GM23338 (cell line): ENCODE data around the gene MOGAT2. TPM values are rescaled to one million over a fixed set of nuclear protein-coding genes. Genes with fewer than 3 reads are reported as not detected.

Source experiments
- ATAC-seq: fragments of 200-7000 bp; cut with Tn5 transposase; 3 replicates; pipeline ENCODE4 v1.9.1; 2020
- DNase-seq: peaks from one replicate; pipeline ENCODE4 v3.0.0-alpha.2; 2015; ENCODE audit warnings: low spot score
- H2AFZ ChIP-seq: fragments of 200-600 bp; sonication (generic); 2 replicates; pipeline ENCODE4 v1.8.0; 2016; ENCODE audit warnings: antibody characterized with exemption, mild to moderate bottlenecking, moderate library complexity
- H3F3A ChIP-seq: fragments of 200-600 bp; sonication (generic); replicated peaks from 2 replicates; pipeline ENCODE4 v1.8.0; 2017; ENCODE audit warnings: antibody characterized with exemption, mixed run types, low read depth
- H3K27ac ChIP-seq: fragments of 200-600 bp; sonication (generic); 2 replicates; pipeline ENCODE4 v1.6.1; 2016; ENCODE audit warnings: low read depth
- H3K27me3 ChIP-seq: fragments of 200-600 bp; sonication (generic); 2 replicates; pipeline ENCODE4 v1.8.0; 2016; ENCODE audit warnings: mild to moderate bottlenecking, mixed run types, moderate library complexity; ENCODE audit not compliant: insufficient read depth
- H3K36me3 ChIP-seq: fragments of 200-600 bp; sonication (generic); 2 replicates; pipeline ENCODE4 v1.8.0; 2016; ENCODE audit warnings: mild to moderate bottlenecking; ENCODE audit not compliant: insufficient read depth
- H3K4me1 ChIP-seq: fragments of 200-600 bp; sonication (generic); 2 replicates; pipeline ENCODE4 v1.8.0; 2016; ENCODE audit warnings: mild to moderate bottlenecking, moderate library complexity; ENCODE audit not compliant: insufficient read depth
- H3K4me2 ChIP-seq: fragments of 200-600 bp; sonication (generic); 2 replicates; pipeline ENCODE4 v1.7.1; 2017; ENCODE audit warnings: mixed run types
- H3K4me3 ChIP-seq: fragments of 200-600 bp; sonication (generic); 2 replicates; pipeline ENCODE4 v1.6.1; 2016; ENCODE audit warnings: mixed run types
- H3K79me2 ChIP-seq: fragments of 200-600 bp; sonication (generic); replicated peaks from 2 replicates; pipeline ENCODE4 v1.8.0; 2017; ENCODE audit warnings: mild to moderate bottlenecking; ENCODE audit not compliant: insufficient read depth
- H3K9me2 ChIP-seq: fragments of 200-600 bp; sonication (generic); 2 replicates; pipeline ENCODE4 v1.8.0; 2017; ENCODE audit not compliant: insufficient read depth
- H4K20me1 ChIP-seq: fragments of 200-600 bp; sonication (generic); replicated peaks from 2 replicates; pipeline ENCODE4 v1.8.0; 2017; ENCODE audit warnings: mild to moderate bottlenecking; ENCODE audit not compliant: insufficient read depth
- H3K27ac Mint-ChIP-seq: 2 replicates; pipeline ENCODE4 v1.8.0; 2020; ENCODE audit warnings: inconsistent platforms, mild to moderate bottlenecking, moderate library complexity, mixed read lengths
- H3K27me3 Mint-ChIP-seq: 3 replicates; pipeline ENCODE4 v1.8.0; 2022; ENCODE audit warnings: low read depth, mild to moderate bottlenecking, moderate library complexity, mixed read lengths, inconsistent platforms; ENCODE audit not compliant: insufficient read depth, poor library complexity
- H3K36me3 Mint-ChIP-seq: 3 replicates; pipeline ENCODE4 v1.8.0; 2021; ENCODE audit warnings: low read depth, mild to moderate bottlenecking, inconsistent platforms, moderate library complexity, mixed read lengths
- H3K4me1 Mint-ChIP-seq: 3 replicates; pipeline ENCODE4 v1.8.0; 2020; ENCODE audit warnings: mild to moderate bottlenecking, inconsistent platforms, mixed read lengths
- H3K4me3 Mint-ChIP-seq: 3 replicates; pipeline ENCODE4 v1.8.0; 2021; ENCODE audit warnings: moderate library complexity, mild to moderate bottlenecking, inconsistent platforms, mixed read lengths
- H3K9me3 Mint-ChIP-seq: 3 replicates; pipeline ENCODE4 v1.8.0; 2020; ENCODE audit warnings: moderate library complexity, mild to moderate bottlenecking, inconsistent platforms, mixed read lengths
- CREB1 ChIP-seq: fragments of 250-450 bp; sonication (Bioruptor Pico); IDR thresholded peaks from 2 replicates; pipeline ENCODE4 v1.5.0; 2020; ENCODE audit warnings: low read depth, mild to moderate bottlenecking, moderate library complexity
- EZH2 ChIP-seq: fragments of 200-600 bp; sonication (generic); IDR thresholded peaks from one replicate; pipeline ENCODE4 v1.8.0; 2017; ENCODE audit warnings: antibody characterized with exemption, mild to moderate bottlenecking, low read depth; ENCODE audit not compliant: unreplicated experiment
- EZH2phosphoT487 ChIP-seq: fragments of 200-600 bp; sonication (generic); IDR thresholded peaks from one replicate; pipeline ENCODE4 v1.8.1; 2018; ENCODE audit warnings: antibody characterized with exemption; ENCODE audit not compliant: unreplicated experiment
- JUNB ChIP-seq: IDR thresholded peaks from one replicate; pipeline ENCODE4 v1.6.1; 2016; ENCODE audit warnings: antibody characterized with exemption; ENCODE audit not compliant: unreplicated experiment
- NANOG ChIP-seq: IDR thresholded peaks from 2 replicates; pipeline ENCODE4 v1.6.1; 2016; ENCODE audit warnings: antibody characterized with exemption, borderline replicate concordance
- POLR2AphosphoS5 ChIP-seq: IDR thresholded peaks from 2 replicates; pipeline ENCODE4 v1.6.1; 2016; ENCODE audit warnings: antibody characterized with exemption, low read depth
- STAT1 ChIP-seq: IDR thresholded peaks from one replicate; pipeline ENCODE4 v1.6.1; 2016; ENCODE audit warnings: antibody characterized with exemption; ENCODE audit not compliant: unreplicated experiment
- ZNF114 ChIP-seq: fragments of 250-450 bp; sonication (Bioruptor Pico); IDR thresholded peaks from 2 replicates; pipeline ENCODE4 v1.5.0; 2020; ENCODE audit warnings: mild to moderate bottlenecking, moderate library complexity
- ZNF331 ChIP-seq: fragments of 250-450 bp; sonication (Bioruptor Pico); IDR thresholded peaks from 2 replicates; pipeline ENCODE4 v1.5.0; 2020; ENCODE audit warnings: low read depth, mild to moderate bottlenecking, moderate library complexity
- polyA plus RNA-seq: library from polyadenylated mRNA; unstranded; fragments of >200 nt; fragmentation: Nextera tagmentation; extraction: Ambion mirVana; gene quantifications from 2 replicates; pipeline ENCODE4 v1.2.1, GENCODE V29; 2016
- total RNA-seq: library from RNA; depleted of rRNA; stranded (reverse); fragments of >200 nt; shearing (Covaris generic); gene quantifications from 2 replicates; pipeline ENCODE4 v1.2.3, GENCODE V29; 2014
- TF ChIP-seq, protein P1 (sequence below): IDR thresholded peaks from 2 replicates; pipeline ENCODE4 v1.6.1; 2016; ENCODE audit warnings: antibody characterized with exemption
- TF ChIP-seq, protein P2 (sequence below): fragments of 250-450 bp; sonication (Bioruptor Pico); IDR thresholded peaks from 2 replicates; pipeline ENCODE4 v1.5.0; 2020; ENCODE audit warnings: mild to moderate bottlenecking, moderate library complexity
- TF ChIP-seq, protein P3 (sequence below): IDR thresholded peaks from one replicate; pipeline ENCODE4 v1.6.1; 2018; ENCODE audit warnings: antibody characterized with exemption; ENCODE audit not compliant: unreplicated experiment
- TF ChIP-seq, protein P4 (sequence below), 2 experiments: fragments of 200-600 bp in 1 of 2; sonication (generic) in 1 of 2; conservative IDR thresholded peaks; 2 replicates each; pipeline versions ENCODE4 v1.5.1 to v1.6.1; 2016 to 2017; ENCODE audit warnings: antibody characterized with exemption in 2 of 2, low read depth in 2 of 2, mild to moderate bottlenecking in 2 of 2, moderate library complexity in 1 of 2

Gene MOGAT2
- total and polyA plus RNA-seq, 2 experiments from 2014 or later: not detected

DNA sequence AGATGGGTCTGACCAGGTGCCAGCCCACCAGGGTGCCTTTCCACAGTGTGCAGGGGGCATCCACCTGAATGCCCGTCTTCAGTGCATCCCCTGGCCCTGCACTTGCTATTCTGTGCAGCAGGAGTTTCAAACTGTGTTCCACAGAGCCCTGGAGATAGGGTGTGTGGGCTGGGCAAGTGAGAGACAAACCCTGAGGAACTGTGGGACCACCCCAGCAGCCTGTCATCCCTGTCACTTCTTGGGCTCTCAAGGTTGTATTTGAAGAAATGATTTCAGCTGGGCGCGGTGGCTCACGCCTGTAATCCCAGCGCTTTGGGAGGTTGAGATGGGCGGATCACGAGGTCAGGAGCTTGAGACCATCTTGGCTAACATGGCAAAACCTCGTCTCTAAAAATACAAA is 44.5 kb downstream of the MOGAT2 start:
- H3K79me2 ChIP-seq: no peaks in the 10 kb centered on the region
- H3K4me3 ChIP-seq: no peak overlapping the region
- H4K20me1 ChIP-seq: no peaks in the 10 kb centered on the region
- H3K27ac Mint-ChIP-seq: no peak overlapping the region
- H3K36me3 Mint-ChIP-seq: no peaks in the 10 kb centered on the region
- peaks cover 2% of the 10 kb centered on the region; the same call in 2 of the 3 replicates for H3K9me3 Mint-ChIP-seq
- no peaks in the 10 kb centered on the region; the same call in 1 of the 2 replicates for H3K4me1 ChIP-seq
- H3K27ac ChIP-seq: no peak overlapping the region
- H3K4me3 Mint-ChIP-seq: no peak overlapping the region
- no peak overlapping the region for H3K4me2 ChIP-seq
- peaks cover 14% of the 10 kb centered on the region for H3K4me1 Mint-ChIP-seq
- H3K27me3 ChIP-seq: peaks cover 5% of the 10 kb centered on the region
- H2AFZ ChIP-seq: no peak overlapping the region
- no peak for TF ChIP-seq CREB1 (CRISPR knock-in tag)
- TF ChIP-seq JUNB: no peak
- no peak for TF ChIP-seq EZH2phosphoT487
- no peak for TF ChIP-seq POLR2AphosphoS5
- TF ChIP-seq, protein P1, sequence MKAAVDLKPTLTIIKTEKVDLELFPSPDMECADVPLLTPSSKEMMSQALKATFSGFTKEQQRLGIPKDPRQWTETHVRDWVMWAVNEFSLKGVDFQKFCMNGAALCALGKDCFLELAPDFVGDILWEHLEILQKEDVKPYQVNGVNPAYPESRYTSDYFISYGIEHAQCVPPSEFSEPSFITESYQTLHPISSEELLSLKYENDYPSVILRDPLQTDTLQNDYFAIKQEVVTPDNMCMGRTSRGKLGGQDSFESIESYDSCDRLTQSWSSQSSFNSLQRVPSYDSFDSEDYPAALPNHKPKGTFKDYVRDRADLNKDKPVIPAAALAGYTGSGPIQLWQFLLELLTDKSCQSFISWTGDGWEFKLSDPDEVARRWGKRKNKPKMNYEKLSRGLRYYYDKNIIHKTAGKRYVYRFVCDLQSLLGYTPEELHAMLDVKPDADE: no peak
- no peak for TF ChIP-seq ZNF114 (CRISPR knock-in tag)
- TF ChIP-seq EZH2: no peak
- no peak for TF ChIP-seq NANOG
- TF ChIP-seq, protein P2, sequence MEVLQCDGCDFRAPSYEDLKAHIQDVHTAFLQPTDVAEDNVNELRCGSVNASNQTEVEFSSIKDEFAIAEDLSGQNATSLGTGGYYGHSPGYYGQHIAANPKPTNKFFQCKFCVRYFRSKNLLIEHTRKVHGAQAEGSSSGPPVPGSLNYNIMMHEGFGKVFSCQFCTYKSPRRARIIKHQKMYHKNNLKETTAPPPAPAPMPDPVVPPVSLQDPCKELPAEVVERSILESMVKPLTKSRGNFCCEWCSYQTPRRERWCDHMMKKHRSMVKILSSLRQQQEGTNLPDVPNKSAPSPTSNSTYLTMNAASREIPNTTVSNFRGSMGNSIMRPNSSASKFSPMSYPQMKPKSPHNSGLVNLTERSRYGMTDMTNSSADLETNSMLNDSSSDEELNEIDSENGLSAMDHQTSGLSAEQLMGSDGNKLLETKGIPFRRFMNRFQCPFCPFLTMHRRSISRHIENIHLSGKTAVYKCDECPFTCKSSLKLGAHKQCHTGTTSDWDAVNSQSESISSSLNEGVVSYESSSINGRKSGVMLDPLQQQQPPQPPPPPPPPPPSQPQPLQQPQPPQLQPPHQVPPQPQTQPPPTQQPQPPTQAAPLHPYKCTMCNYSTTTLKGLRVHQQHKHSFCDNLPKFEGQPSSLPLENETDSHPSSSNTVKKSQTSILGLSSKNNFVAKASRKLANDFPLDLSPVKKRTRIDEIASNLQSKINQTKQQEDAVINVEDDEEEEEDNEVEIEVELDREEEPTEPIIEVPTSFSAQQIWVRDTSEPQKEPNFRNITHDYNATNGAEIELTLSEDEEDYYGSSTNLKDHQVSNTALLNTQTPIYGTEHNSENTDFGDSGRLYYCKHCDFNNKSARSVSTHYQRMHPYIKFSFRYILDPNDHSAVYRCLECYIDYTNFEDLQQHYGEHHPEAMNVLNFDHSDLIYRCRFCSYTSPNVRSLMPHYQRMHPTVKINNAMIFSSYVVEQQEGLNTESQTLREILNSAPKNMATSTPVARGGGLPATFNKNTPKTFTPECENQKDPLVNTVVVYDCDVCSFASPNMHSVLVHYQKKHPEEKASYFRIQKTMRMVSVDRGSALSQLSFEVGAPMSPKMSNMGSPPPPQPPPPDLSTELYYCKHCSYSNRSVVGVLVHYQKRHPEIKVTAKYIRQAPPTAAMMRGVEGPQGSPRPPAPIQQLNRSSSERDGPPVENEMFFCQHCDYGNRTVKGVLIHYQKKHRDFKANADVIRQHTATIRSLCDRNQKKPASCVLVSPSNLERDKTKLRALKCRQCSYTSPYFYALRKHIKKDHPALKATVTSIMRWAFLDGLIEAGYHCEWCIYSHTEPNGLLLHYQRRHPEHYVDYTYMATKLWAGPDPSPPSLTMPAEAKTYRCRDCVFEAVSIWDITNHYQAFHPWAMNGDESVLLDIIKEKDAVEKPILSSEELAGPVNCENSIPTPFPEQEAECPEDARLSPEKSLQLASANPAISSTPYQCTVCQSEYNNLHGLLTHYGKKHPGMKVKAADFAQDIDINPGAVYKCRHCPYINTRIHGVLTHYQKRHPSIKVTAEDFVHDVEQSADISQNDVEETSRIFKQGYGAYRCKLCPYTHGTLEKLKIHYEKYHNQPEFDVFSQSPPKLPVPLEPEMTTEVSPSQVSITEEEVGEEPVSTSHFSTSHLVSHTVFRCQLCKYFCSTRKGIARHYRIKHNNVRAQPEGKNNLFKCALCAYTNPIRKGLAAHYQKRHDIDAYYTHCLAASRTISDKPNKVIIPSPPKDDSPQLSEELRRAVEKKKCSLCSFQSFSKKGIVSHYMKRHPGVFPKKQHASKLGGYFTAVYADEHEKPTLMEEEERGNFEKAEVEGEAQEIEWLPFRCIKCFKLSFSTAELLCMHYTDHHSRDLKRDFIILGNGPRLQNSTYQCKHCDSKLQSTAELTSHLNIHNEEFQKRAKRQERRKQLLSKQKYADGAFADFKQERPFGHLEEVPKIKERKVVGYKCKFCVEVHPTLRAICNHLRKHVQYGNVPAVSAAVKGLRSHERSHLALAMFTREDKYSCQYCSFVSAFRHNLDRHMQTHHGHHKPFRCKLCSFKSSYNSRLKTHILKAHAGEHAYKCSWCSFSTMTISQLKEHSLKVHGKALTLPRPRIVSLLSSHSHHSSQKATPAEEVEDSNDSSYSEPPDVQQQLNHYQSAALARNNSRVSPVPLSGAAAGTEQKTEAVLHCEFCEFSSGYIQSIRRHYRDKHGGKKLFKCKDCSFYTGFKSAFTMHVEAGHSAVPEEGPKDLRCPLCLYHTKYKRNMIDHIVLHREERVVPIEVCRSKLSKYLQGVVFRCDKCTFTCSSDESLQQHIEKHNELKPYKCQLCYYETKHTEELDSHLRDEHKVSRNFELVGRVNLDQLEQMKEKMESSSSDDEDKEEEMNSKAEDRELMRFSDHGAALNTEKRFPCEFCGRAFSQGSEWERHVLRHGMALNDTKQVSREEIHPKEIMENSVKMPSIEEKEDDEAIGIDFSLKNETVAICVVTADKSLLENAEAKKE (CRISPR knock-in tag): no peak
- no peak for TF ChIP-seq STAT1
- no peak for TF ChIP-seq ZNF331 (CRISPR knock-in tag)
- TF ChIP-seq, protein P3, sequence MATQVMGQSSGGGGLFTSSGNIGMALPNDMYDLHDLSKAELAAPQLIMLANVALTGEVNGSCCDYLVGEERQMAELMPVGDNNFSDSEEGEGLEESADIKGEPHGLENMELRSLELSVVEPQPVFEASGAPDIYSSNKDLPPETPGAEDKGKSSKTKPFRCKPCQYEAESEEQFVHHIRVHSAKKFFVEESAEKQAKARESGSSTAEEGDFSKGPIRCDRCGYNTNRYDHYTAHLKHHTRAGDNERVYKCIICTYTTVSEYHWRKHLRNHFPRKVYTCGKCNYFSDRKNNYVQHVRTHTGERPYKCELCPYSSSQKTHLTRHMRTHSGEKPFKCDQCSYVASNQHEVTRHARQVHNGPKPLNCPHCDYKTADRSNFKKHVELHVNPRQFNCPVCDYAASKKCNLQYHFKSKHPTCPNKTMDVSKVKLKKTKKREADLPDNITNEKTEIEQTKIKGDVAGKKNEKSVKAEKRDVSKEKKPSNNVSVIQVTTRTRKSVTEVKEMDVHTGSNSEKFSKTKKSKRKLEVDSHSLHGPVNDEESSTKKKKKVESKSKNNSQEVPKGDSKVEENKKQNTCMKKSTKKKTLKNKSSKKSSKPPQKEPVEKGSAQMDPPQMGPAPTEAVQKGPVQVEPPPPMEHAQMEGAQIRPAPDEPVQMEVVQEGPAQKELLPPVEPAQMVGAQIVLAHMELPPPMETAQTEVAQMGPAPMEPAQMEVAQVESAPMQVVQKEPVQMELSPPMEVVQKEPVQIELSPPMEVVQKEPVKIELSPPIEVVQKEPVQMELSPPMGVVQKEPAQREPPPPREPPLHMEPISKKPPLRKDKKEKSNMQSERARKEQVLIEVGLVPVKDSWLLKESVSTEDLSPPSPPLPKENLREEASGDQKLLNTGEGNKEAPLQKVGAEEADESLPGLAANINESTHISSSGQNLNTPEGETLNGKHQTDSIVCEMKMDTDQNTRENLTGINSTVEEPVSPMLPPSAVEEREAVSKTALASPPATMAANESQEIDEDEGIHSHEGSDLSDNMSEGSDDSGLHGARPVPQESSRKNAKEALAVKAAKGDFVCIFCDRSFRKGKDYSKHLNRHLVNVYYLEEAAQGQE: no peak
- TF ChIP-seq, protein P4, sequence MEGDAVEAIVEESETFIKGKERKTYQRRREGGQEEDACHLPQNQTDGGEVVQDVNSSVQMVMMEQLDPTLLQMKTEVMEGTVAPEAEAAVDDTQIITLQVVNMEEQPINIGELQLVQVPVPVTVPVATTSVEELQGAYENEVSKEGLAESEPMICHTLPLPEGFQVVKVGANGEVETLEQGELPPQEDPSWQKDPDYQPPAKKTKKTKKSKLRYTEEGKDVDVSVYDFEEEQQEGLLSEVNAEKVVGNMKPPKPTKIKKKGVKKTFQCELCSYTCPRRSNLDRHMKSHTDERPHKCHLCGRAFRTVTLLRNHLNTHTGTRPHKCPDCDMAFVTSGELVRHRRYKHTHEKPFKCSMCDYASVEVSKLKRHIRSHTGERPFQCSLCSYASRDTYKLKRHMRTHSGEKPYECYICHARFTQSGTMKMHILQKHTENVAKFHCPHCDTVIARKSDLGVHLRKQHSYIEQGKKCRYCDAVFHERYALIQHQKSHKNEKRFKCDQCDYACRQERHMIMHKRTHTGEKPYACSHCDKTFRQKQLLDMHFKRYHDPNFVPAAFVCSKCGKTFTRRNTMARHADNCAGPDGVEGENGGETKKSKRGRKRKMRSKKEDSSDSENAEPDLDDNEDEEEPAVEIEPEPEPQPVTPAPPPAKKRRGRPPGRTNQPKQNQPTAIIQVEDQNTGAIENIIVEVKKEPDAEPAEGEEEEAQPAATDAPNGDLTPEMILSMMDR (conservative IDR thresholded peaks at IDR 0.05; ENCODE audit: low read depth in 2 of 2): no peak
- H3K36me3 ChIP-seq: no peaks in the 10 kb centered on the region
- peaks cover 14% of the 10 kb centered on the region for H3K27me3 Mint-ChIP-seq
- DNase-seq (no peak), ATAC-seq (no peak)
- H3K9me2 ChIP-seq: no peaks in the 10 kb centered on the region
- no peaks in the 10 kb centered on the region for H3F3A ChIP-seq
